HG02763 (cell line): ENCODE data around the gene AHCYL2.
"Not testable (repeated sequence)": the region's sequence is repeated elsewhere in the genome, so short reads cannot be mapped to it uniquely, and the experiment has no call there.

Experiments
- ATAC-seq: cut with Tn5 transposase; IDR thresholded peaks from one replicate; pipeline ENCODE4 v1.9.1; 2021; ENCODE audit warnings: mild to moderate bottlenecking, moderate library complexity; ENCODE audit not compliant: unreplicated experiment

Gene AHCYL2

GRCh38 chr7:129347330-129347729, 122.5 kb downstream of the AHCYL2 start:
- ATAC-seq: no peak

GRCh38 chr7:129348023-129348740, 123.4 kb downstream of the AHCYL2 start:
- ATAC-seq: no peak

- no peak for ATAC-seq
Measured at GRCh38 chr7:129351320-129351719, 126.5 kb downstream of the AHCYL2 start.

GRCh38 chr7:129353104-129353503, 128.3 kb downstream of the AHCYL2 start:
- ATAC-seq: not testable (repeated sequence)

GRCh38 chr7:129354428-129355157, 129.8 kb downstream of the AHCYL2 start:
- ATAC-seq: no peak

GRCh38 chr7:129356176-129356575, 131.3 kb downstream of the AHCYL2 start:
- ATAC-seq: no peak

- no peak for ATAC-seq
Measured at GRCh38 chr7:129359176-129359575, 134.3 kb downstream of the AHCYL2 start.

GRCh38 chr7:129359638-129360037, 134.8 kb downstream of the AHCYL2 start:
- no peak for ATAC-seq

- no peak for ATAC-seq
Measured at GRCh38 chr7:129361771-129362170, 136.9 kb downstream of the AHCYL2 start.

- ATAC-seq: no peak
Measured at GRCh38 chr7:129362496-129362895, 137.7 kb downstream of the AHCYL2 start.

GRCh38 chr7:129367349-129367699, 142.5 kb downstream of the AHCYL2 start:
- ATAC-seq: no peak

GRCh38 chr7:129367700-129368388, 143.0 kb downstream of the AHCYL2 start:
- ATAC-seq: peak; percentile 57

- ATAC-seq: peak; percentile 34
Measured at GRCh38 chr7:129368389-129368986, 143.7 kb downstream of the AHCYL2 start.

GRCh38 chr7:129369447-129369846, 144.6 kb downstream of the AHCYL2 start:
- ATAC-seq: not testable (repeated sequence)

GRCh38 chr7:129370812-129371211, 146.0 kb downstream of the AHCYL2 start:
- no peak for ATAC-seq

- no peak for ATAC-seq
Measured at GRCh38 chr7:129371487-129371886, 146.7 kb downstream of the AHCYL2 start.

GRCh38 chr7:129373651-129374428, 149.0 kb downstream of the AHCYL2 start:
- no peak for ATAC-seq

GRCh38 chr7:129375141-129375938, 150.5 kb downstream of the AHCYL2 start:
- ATAC-seq: no peak

GRCh38 chr7:129376076-129376777, 151.4 kb downstream of the AHCYL2 start:
- ATAC-seq: no peak
